ENCODE results near the gene PARP12. TPM values are rescaled to one million over a fixed set of nuclear protein-coding genes. Genes with fewer than 3 reads are reported as not detected.

Gene PARP12
- total RNA-seq, 1 donor from 2014 or later: 6.8 TPM

- no peak overlapping the region for H3K4me3 Mint-ChIP-seq
- Histone ChIP-seq H3F3A (ENCODE audit: low read depth) (peaks cover 4% of the 10 kb centered on the region), H4K20me1 (ENCODE audit: low read depth) (no peaks in the 10 kb centered on the region), H3K9me3 (ENCODE audit: low read depth) (no peaks in the 10 kb centered on the region), H3K9ac (no peak overlapping the region), H3K27me3 (peaks cover 2% of the 10 kb centered on the region), H2AFZ (replicated peaks) (no peak overlapping the region), H3K4me2 (no peak overlapping the region), H3K27ac (no peak overlapping the region), H3K79me2 (ENCODE audit: low read depth) (no peaks in the 10 kb centered on the region), H3K4me3 (no peak overlapping the region), H3K4me1 (peaks cover 8% of the 10 kb centered on the region), H3K36me3 (no peaks in the 10 kb centered on the region)
- H3K4me1 Mint-ChIP-seq: peaks cover 22% of the 10 kb centered on the region
- H3K27ac Mint-ChIP-seq: no peak overlapping the region
- no peak for DNase-seq (ENCODE audit: low spot score)
- TF ChIP-seq CTCF (IDR thresholded peaks at IDR 0.05) (no peak), EZH2phosphoT487 (IDR thresholded peaks at IDR 0.05) (no peak), EZH2 (IDR thresholded peaks at IDR 0.05) (no peak)
- H3K9me3 Mint-ChIP-seq: no peaks in the 10 kb centered on the region
- peaks cover 14% of the 10 kb centered on the region for H3K27me3 Mint-ChIP-seq (ENCODE audit: insufficient read depth, low read depth)
- H3K36me3 Mint-ChIP-seq: no peaks in the 10 kb centered on the region
These were observed 56.2 kb downstream of the PARP12 start for GRCh38 chr7:140006600-140006999.

- Histone ChIP-seq H3K4me3 (no peak overlapping the region), H3F3A (ENCODE audit: low read depth) (peaks cover 4% of the 10 kb centered on the region), H3K4me2 (no peak overlapping the region), H3K9ac (no peak overlapping the region), H3K79me2 (ENCODE audit: low read depth) (no peaks in the 10 kb centered on the region), H3K4me1 (peaks cover 8% of the 10 kb centered on the region), H3K36me3 (no peaks in the 10 kb centered on the region), H3K27me3 (peaks cover 2% of the 10 kb centered on the region), H4K20me1 (ENCODE audit: low read depth) (no peaks in the 10 kb centered on the region), H3K27ac (no peak overlapping the region), H2AFZ (replicated peaks) (no peak overlapping the region), H3K9me3 (ENCODE audit: low read depth) (no peaks in the 10 kb centered on the region)
- Mint-ChIP-seq H3K9me3 (no peaks in the 10 kb centered on the region), H3K27ac (no peak overlapping the region), H3K4me3 (no peak overlapping the region), H3K27me3 (ENCODE audit: insufficient read depth, low read depth) (peaks cover 10% of the 10 kb centered on the region), H3K4me1 (peaks cover 22% of the 10 kb centered on the region), H3K36me3 (no peaks in the 10 kb centered on the region)
- peak; percentile 68 for DNase-seq (ENCODE audit: low spot score)
- peak; percentile 58 for TF ChIP-seq CTCF (IDR thresholded peaks at IDR 0.05)
- no peak for TF ChIP-seq EZH2 (IDR thresholded peaks at IDR 0.05)
These were observed 56.8 kb downstream of the PARP12 start for GRCh38 chr7:140005754-140006503.

- no peak overlapping the region for H2AFZ ChIP-seq (replicated peaks)
- H3F3A ChIP-seq (ENCODE audit: low read depth): peaks cover 3% of the 10 kb centered on the region
These were observed 57.4 kb downstream of the PARP12 start for GRCh38 chr7:140005341-140005740.

More at GRCh38 chr7:140005341-140005740, 57.4 kb downstream of the PARP12 start:
- no peak for DNase-seq (ENCODE audit: low spot score)
- H3K4me3 ChIP-seq: no peak overlapping the region
- H3K9me3 ChIP-seq (ENCODE audit: low read depth): no peaks in the 10 kb centered on the region
- H3K27me3 ChIP-seq: peaks cover 2% of the 10 kb centered on the region
- H3K9ac ChIP-seq: no peak overlapping the region
- Mint-ChIP-seq H3K27me3 (ENCODE audit: insufficient read depth, low read depth) (peaks cover 10% of the 10 kb centered on the region), H3K27ac (no peak overlapping the region), H3K36me3 (no peaks in the 10 kb centered on the region), H3K9me3 (no peaks in the 10 kb centered on the region), H3K4me1 (peaks cover 19% of the 10 kb centered on the region), H3K4me3 (no peak overlapping the region)
- no peak overlapping the region for H3K27ac ChIP-seq
- no peaks in the 10 kb centered on the region for H3K79me2 ChIP-seq (ENCODE audit: low read depth)
- no peaks in the 10 kb centered on the region for H4K20me1 ChIP-seq (ENCODE audit: low read depth)
- peaks cover 4% of the 10 kb centered on the region for H3K4me1 ChIP-seq
- no peaks in the 10 kb centered on the region for H3K36me3 ChIP-seq
- TF ChIP-seq EZH2 (IDR thresholded peaks at IDR 0.05): no peak
- no peak for TF ChIP-seq EZH2phosphoT487 (IDR thresholded peaks at IDR 0.05)
- no peak for TF ChIP-seq CTCF (IDR thresholded peaks at IDR 0.05)
- H3K4me2 ChIP-seq: no peak overlapping the region

Data from neural progenitor cell (in vitro differentiated cells).